Loucy (cell line): Measurements from ENCODE around the gene BCL2A1.

Source experiments
- CTCF ChIP-seq: fragments of 200-600 bp; sonication (generic); conservative IDR thresholded peaks from 2 replicates; pipeline ENCODE4 v1.5.1; 2014; ENCODE audit warnings: mild to moderate bottlenecking, antibody characterized with exemption, low read length
- EZH2phosphoT487 ChIP-seq: fragments of 200-600 bp; IDR thresholded peaks from 2 replicates; pipeline ENCODE4 v1.6.1; 2018; ENCODE audit warnings: antibody characterized with exemption, mild to moderate bottlenecking, moderate library complexity, borderline replicate concordance

GRCh38 chr15:79957741-79958140 lies 13.3 kb downstream of the BCL2A1 start:
- no peak for TF ChIP-seq CTCF
- TF ChIP-seq EZH2phosphoT487 = no peak
